A673 (cell line): ENCODE measurements around the gene HNRNPM.

ENCODE experiments used
- CTCF ChIP-seq: fragments of 300-800, 200-600 bp; sonication (generic); conservative IDR thresholded peaks from 2 replicates; pipeline ENCODE4 v1.5.1; 2017; ENCODE audit warnings: low read depth, mild to moderate bottlenecking, antibody characterized with exemption, low read length, moderate library complexity, mixed read lengths
- EZH2 ChIP-seq: fragments of 200-600 bp; sonication (generic); IDR thresholded peaks from 2 replicates; pipeline ENCODE4 v1.6.1; 2017; ENCODE audit warnings: borderline replicate concordance, low read depth, mild to moderate bottlenecking, mixed read lengths, antibody characterized with exemption, low read length; ENCODE audit not compliant: poor library complexity, severe bottlenecking

- TF ChIP-seq CTCF = no peak
- TF ChIP-seq EZH2 = no peak
Observed at GRCh38 chr19:8483165-8483564, 38.4 kb downstream of the HNRNPM start.
